ENCODE results near the gene NOXRED1.

- TF ChIP-seq POLR2A (IDR thresholded peaks at IDR 0.05): peak in 1 of 2 donors; percentile 55
- TF ChIP-seq CTCF (IDR thresholded peaks at IDR 0.05): no peak
- TF ChIP-seq EP300 (IDR thresholded peaks at IDR 0.05): no peak
These were observed 33.8 kb upstream of the NOXRED1 start for GRCh38 chr14:77457115-77457521.
